Measurements from ENCODE around the gene TMEM132C.
"Not testable (repeated sequence)": the region's sequence is repeated elsewhere in the genome, so short reads cannot be mapped to it uniquely, and the experiment has no call there.

TMEM132C gene

GRCh38 chr12:128471491-128471890 is 204.5 kb downstream of the TMEM132C start:
- DNase-seq (ENCODE audit: low spot score): no peak
- no peak for FAIRE-seq

GRCh38 chr12:128474916-128475315 is 207.9 kb downstream of the TMEM132C start:
- FAIRE-seq (no peak), DNase-seq (ENCODE audit: low spot score) (no peak)

DNA sequence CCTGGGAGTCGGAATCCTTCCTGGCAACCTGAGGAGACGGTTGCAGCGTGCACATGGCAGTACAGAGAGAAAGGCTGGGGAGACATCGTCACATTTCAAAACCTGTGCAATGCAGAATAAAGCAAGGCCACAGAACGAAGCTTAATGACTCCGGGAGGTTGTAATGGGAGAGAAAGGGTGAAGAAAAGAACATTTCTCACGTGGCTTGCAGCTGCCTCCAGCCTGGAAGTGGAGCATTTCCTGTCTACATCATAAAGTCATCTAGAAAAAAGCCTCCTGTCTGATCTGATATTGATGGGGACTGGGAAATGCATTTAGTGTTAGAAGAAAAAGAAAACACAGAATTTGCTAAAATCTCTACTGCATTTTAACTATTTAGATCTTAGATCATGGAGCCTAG is 209.3 kb downstream of the TMEM132C start:
- FAIRE-seq (no peak), DNase-seq (ENCODE audit: low spot score) (no peak)

GRCh38 chr12:128483526-128484255 is 216.7 kb downstream of the TMEM132C start:
- DNase-seq (ENCODE audit: low spot score) (no peak), FAIRE-seq (no peak)

DNA sequence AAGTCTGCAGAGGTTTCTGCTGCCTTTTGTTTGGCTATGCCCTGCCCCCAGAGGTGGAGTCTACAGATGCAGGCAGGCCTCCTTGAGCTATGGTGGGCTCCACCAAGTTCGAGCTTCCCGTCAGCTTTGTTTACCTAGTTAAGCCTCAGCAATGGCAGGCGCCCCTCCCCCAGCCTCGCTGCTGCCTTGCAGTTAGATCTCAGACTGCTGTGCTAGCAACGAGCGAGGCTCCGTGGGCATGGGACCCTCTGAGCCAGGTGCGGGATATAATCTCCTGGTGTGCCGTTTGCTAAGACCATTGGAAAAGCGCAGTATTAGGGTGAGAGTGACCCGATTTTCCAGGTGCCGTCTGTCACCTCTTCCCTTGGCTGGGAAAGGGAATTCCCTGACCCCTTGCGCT is 230.4 kb downstream of the TMEM132C start:
- DNase-seq (ENCODE audit: low spot score); FAIRE-seq: not testable (repeated sequence)

DNA sequence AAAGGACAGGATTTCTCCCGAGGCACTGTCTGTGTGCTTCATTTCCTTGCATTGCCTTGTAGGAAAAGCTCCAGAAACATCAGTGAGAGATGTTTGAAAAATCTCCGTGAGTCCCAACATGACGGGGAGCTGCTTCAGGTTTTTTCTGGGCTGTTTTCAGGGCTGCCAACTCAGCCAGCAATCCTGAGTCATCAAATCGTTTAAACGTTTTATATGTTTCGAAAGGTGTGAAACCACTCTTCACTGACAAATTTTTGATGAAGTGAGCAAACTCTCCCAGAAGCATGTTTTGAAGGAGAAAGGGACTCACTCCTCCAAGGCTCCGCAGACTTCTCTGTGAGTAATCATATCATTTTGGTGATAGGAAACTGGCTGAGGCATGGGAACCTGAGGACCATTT is 240.5 kb downstream of the TMEM132C start:
- FAIRE-seq (no peak), DNase-seq (ENCODE audit: low spot score) (no peak)

DNA sequence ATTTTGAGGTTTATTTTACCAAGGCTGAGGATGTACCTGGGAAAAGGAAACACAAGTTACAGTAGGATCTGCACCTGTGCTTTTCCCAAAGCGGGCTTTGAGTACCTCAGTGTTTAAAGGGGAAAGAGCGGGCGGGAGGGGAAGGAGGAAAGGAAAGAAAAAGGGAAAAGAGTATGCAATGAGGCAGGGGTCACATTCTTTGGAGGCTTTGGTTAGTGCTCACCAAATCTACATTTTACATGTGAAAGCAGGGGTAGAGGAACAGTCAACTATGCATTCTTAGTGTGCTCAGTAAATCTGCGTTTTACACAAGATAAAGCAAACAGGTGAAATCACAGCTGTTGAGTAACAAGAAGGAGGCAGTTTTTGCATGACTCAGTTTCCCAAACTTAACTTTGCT is 242.2 kb downstream of the TMEM132C start:
- DNase-seq (ENCODE audit: low spot score): no peak
- no peak for FAIRE-seq

DNA sequence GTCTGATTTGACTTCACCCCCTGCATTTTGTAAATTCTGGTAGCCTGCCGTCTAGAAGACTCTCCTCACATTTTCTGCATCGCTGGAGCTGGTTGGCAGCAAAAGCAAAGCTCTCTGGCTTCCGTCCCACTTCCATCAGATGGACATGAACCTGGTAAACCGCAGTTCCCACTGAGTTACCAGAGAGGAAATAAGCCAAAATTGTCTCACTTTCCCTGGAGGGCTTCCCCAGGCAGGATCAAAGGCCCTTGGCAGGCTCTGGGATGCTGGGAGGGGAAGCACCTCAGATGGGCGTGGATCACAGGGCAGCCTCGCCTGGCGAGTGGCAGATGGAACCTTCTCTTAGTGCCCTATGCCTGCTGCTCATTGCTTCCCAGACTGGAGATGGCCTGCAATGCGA is 243.5 kb downstream of the TMEM132C start:
- DNase-seq (ENCODE audit: low spot score) (no peak), FAIRE-seq (no peak)

DNA sequence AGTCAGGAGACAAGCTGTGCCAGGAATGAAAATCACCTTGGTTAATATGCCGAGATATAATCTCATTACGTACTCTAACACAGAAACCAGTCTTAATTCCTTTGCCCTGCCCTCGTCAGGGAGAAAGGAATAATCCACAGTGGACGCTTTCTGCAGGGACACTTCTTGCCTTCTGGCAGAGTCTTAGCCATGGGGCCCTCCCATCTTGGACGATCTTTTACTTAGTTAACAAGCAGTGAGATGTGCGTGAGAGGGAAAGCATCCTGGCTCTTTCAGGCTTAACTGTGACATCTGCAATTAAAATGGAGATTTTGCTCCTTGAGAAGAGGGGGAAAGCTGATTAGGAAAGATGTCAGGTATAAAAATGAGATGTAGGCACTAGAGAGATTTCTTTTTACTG is 246.4 kb downstream of the TMEM132C start:
- no peak for DNase-seq (ENCODE audit: low spot score)
- FAIRE-seq: no peak

DNA sequence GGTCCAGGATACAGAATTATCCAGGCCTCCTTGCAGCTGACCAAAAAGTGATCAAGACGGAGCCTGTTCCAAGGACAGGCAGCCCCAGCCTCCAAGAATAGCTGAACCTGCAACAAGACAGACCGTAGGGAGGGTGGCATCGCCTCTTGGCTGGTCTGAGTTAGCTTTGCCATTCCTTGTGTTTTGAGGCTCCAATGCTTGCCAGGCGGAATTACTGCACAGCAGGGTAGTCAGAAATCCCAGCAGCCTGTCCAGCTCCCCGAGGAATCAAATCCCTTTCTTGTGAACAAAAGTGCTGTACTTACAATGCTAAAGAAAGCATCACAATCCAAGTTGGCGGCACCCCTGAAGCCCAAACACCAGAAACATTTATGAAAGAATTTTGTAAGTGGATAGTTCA is 246.9 kb downstream of the TMEM132C start:
- no peak for FAIRE-seq
- DNase-seq (ENCODE audit: low spot score): no peak

- FAIRE-seq (no peak), DNase-seq (ENCODE audit: low spot score) (no peak)
Measured at GRCh38 chr12:128518644-128519043, 251.7 kb downstream of the TMEM132C start.

DNA sequence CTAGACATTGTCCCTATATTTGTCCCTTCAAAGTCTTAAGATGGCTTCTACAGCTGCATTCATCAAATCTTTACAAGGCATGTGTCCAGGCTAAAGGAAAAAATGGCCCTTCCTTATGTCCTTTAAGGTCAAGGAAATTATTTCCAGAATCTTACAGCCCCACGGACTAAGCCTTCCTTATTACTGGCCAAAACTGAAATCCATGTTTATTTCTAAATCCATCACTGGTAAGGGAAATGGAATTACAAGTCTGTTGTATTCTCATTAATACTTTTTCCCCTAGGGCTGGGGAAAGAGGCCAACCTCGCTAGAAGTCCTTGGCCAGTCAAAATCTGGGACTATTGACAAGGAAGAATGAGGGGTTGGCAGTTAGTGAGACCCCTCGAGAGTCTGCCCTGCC is 252.5 kb downstream of the TMEM132C start:
- no peak for FAIRE-seq
- no peak for DNase-seq (ENCODE audit: low spot score)

DNA sequence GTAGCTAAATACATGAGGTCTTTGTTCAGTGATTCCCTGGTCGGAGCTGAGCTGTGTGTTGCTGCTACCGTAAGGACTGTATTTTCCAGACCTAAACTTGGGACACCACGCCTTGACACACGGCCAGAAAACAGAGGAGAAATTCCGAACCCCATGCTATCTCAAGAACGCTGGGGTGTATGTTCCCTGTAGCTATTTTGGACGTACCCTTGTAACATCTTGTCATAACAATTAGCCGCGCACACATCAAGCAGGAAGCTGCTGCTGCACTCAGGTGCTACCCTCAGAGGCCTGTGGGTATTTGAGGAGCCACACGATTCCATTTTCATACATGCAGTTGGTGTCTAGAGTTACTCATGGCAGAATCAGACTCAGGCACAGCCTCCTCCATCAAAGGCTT is 255.0 kb downstream of the TMEM132C start:
- FAIRE-seq (no peak), DNase-seq (ENCODE audit: low spot score) (no peak)

GRCh38 chr12:128524439-128524838 is 257.5 kb downstream of the TMEM132C start:
- FAIRE-seq (no peak), DNase-seq (ENCODE audit: low spot score) (no peak)

DNA sequence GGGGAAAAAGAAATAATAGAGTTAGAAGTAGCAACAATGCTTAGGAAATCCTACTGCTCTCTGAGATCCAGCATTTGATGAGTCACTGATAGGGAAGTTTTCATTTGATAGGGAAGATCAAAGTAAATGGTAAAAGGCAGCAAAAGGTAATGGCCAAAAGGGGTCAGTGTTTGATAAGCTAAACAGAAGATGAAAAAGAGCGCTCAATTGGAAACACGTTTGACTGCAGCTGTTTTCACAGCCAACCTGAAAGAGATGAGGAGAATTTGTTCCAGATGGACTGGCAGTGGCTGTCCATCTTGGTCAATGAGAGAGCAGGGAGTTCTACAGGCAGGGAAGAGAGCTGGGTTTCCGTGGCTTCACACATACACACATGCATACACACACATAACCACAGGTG is 264.2 kb downstream of the TMEM132C start:
- FAIRE-seq (no peak), DNase-seq (ENCODE audit: low spot score) (no peak)

GRCh38 chr12:128534906-128535305 is 267.9 kb downstream of the TMEM132C start:
- no peak for FAIRE-seq
- DNase-seq (ENCODE audit: low spot score): no peak

- no peak for FAIRE-seq
Measured at GRCh38 chr12:128536810-128537209, 269.8 kb downstream of the TMEM132C start.

DNA sequence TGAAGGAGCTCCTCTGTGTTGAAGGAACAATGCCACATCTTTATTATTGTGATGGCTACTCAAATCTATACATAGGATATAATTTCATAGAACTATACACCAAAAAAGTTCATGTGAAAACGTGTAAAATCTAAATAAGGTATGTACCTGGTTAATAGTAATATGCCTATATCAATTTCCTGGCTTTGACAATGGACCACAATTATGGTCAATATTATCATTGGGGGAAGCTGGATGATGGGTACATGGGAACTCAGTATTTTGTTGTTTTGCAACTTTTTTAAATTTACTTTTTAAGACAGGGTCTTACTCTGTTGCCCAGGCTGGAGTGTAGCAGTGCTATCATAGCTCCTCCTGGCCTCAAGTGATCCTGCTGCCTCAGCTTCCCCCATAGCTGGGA is 270.7 kb downstream of the TMEM132C start:
- FAIRE-seq (no peak), DNase-seq (ENCODE audit: low spot score) (no peak)

More at GRCh38 chr12:128536810-128537209, 269.8 kb downstream of the TMEM132C start:
- DNase-seq (ENCODE audit: low spot score): no peak

DNA sequence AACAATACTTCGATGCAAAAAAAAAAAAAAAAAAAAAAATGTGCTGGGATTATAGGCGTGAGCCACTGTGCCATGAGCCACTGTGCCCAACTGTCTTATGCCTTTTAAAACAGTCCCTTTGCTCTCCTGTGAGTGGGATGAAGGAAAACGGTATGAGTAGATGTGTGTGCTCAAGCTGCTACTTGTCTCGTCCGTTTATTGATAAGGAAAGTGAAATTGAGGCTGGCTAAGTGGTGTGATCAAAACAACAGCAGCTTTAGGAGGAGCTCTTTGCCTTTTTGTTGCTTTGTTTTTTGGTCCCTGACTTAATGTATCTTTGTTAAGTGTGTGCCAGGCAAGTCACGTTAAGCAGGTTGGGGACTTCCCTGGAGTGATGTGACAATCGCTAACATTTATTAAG is 275.9 kb downstream of the TMEM132C start:
- DNase-seq (ENCODE audit: low spot score) (no peak), FAIRE-seq (no peak)

DNA sequence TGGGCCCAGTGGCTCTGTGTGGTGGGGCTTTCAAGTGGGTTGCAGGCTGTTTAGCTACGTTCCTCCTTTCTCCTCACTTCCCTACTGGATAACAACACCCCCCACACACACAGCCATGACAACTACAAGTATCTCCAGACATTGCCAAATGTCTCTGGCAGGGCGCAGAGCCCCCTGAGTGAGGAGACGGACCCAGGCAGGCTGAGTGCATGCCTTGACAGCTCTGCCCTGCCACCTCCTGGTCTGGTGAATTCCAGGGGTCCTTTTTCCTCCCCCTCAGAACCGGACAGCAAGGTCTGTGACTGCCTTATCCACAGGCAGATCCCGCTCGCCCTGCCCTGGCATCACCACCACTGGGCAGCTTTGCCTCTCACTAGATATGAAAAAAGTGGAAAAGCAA is 276.5 kb downstream of the TMEM132C start:
- DNase-seq (ENCODE audit: low spot score) (no peak), FAIRE-seq (no peak)

- FAIRE-seq (no peak), DNase-seq (ENCODE audit: low spot score) (no peak)
Measured at GRCh38 chr12:128543971-128544370, 277.0 kb downstream of the TMEM132C start.

DNA sequence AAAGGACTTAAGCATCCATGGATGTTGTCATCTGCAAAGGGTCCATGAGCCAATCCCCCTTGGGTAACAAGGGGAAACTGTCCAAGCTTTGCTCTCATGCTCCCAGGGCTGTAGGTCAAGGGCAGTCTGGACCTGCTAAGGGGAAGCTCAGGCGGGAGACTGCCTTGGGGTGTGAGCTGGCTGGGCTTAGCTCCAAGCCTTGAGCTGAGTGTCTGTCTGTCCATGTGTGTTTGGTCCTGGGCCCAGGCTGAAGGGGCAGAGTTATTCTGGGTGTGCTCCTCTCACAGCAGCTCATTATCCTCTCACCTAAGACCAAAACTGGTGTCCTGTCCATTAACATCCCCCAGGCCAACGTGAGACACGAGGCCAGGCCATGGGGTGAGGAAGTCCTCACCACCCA is 282.0 kb downstream of the TMEM132C start:
- DNase-seq (ENCODE audit: low spot score): no peak
- no peak for FAIRE-seq

GRCh38 chr12:128549601-128550218 is 282.7 kb downstream of the TMEM132C start:
- FAIRE-seq (no peak), DNase-seq (ENCODE audit: low spot score) (no peak)
